ENCODE data around the gene JAGN1. TPM values are rescaled to one million over a fixed set of nuclear protein-coding genes. Genes with fewer than 3 reads are reported as not detected.

Gene JAGN1
- total RNA-seq, 6 experiments from 2014 or later, result 20.5 to 40.6 (median 26.5) TPM

DNA sequence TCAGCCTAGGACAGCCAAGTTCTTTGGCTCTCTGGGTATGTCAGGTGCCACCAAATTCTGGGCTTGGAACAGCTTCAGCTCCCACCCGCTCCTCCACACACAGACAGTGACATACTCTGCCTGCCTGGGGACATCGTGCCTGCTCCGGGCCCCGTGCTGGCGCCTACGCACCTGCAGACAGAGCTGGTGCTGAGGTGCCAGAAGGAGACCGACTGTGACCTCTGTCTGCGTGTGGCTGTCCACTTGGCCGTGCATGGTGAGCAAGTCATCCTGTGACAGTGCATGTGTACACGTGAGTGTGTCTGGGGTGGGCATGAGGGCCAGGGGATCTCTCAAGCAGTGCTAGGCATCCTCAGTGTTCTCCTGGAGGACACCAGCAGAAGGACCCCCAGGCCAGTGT, 27.4 kb downstream of the JAGN1 start:
- Histone ChIP-seq H3K4me3 (peak overlapping the region in 2 of 3 donors; percentile 72 to 73), H3K4me1 (peaks cover 0 to 44% (median 19%) of the 10 kb centered on the region in 4 donors), H3K9me3 (no peaks in the 10 kb centered on the region), H3K27ac (peak overlapping the region in 2 of 3 donors; percentile 75 to 87), H3K27me3 (no peaks in the 10 kb centered on the region), H3K36me3 (no peaks in the 10 kb centered on the region)
- ATAC-seq, result peak in 3 of 4 donors; percentile 4 to 11 (median 6)
- TF ChIP-seq, protein P1, sequence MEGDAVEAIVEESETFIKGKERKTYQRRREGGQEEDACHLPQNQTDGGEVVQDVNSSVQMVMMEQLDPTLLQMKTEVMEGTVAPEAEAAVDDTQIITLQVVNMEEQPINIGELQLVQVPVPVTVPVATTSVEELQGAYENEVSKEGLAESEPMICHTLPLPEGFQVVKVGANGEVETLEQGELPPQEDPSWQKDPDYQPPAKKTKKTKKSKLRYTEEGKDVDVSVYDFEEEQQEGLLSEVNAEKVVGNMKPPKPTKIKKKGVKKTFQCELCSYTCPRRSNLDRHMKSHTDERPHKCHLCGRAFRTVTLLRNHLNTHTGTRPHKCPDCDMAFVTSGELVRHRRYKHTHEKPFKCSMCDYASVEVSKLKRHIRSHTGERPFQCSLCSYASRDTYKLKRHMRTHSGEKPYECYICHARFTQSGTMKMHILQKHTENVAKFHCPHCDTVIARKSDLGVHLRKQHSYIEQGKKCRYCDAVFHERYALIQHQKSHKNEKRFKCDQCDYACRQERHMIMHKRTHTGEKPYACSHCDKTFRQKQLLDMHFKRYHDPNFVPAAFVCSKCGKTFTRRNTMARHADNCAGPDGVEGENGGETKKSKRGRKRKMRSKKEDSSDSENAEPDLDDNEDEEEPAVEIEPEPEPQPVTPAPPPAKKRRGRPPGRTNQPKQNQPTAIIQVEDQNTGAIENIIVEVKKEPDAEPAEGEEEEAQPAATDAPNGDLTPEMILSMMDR (IDR thresholded peaks at IDR 0.05), result no peak
- no peak for TF ChIP-seq POLR2A (IDR thresholded peaks at IDR 0.05)
- intact Hi-C loops (cut with DNase I), result no loop called here
- DNase-seq, result peak in 2 of 3 donors; percentile 59 to 62
- WGBS (ENCODE audit: insufficient coverage, low coverage, low lambda C conversion rate, missing lambda C conversion rate), result no CpG with 5 or more reads among the region's 10 CpGs

DNA sequence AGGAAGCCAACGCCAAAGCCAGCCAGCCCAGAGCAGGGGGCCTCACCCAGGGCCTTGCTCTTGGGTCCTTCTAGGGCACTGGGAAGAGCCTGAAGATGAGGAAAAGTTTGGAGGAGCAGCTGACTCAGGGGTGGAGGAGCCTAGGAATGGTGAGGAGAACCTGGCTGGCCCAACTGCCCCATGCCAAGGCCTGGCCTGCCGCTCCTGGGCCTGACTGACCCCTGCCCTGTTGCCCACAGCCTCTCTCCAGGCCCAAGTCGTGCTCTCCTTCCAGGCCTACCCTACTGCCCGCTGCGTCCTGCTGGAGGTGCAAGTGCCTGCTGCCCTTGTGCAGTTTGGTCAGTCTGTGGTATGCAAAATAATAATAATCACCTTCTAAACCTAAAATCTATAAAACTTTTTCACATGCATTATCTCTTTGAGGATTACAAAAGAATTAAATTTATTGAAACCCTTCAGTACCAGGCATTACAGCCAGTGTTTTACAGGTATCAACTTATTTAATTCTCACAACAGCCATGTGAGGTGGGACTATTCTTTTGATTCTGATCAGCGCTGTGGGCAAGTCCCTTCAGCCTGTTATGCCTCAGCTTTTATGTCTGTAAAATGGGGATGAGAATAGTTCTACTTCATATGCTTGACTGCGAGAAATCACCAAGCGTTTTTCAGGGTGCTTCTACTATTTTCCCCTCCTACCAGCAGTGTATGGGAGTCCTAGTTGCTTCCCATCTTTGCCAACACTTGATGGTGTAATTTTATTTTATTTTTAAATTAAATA, 28.0 kb downstream of the JAGN1 start:
- DNase-seq (no peak), ATAC-seq (no peak)
- TF ChIP-seq, protein P1 (IDR thresholded peaks at IDR 0.05), result no peak
- TF ChIP-seq POLR2A (IDR thresholded peaks at IDR 0.05), result no peak
- Histone ChIP-seq H3K36me3 (no peaks in the 10 kb centered on the region), H3K27me3 (no peaks in the 10 kb centered on the region), H3K9me3 (no peaks in the 10 kb centered on the region), H3K27ac (no peak overlapping the region), H3K4me1 (peaks cover 0 to 38% (median 16%) of the 10 kb centered on the region in 4 donors), H3K4me3 (peak overlapping the region in 2 of 3 donors; percentile 72 to 73)
- WGBS (ENCODE audit: insufficient coverage, low coverage, low lambda C conversion rate, missing lambda C conversion rate), result 80% methylated on average over 3 of the region's 8 CpGs
- intact Hi-C loops (cut with DNase I), result no loop called here

DNA sequence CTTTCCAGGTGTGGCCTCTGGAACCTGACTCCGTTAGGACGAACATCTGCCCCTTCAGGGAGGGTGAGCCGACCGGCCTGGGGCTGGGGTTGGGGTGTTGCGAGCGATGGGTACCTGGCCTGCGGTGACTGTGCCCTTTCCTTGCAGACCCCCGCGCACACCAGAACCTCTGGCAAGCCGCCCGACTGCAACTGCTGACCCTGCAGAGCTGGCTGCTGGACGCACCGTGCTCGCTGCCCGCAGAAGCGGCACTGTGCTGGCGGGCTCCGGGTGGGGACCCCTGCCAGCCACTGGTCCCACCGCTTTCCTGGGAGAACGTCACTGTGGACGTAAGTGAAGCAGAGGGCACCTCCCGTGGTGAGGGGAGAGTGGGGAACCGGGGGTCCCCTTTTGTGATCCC, 37.7 kb downstream of the JAGN1 start:
- no peaks in the 10 kb centered on the region for H3K9me3 ChIP-seq
- H3K4me1 ChIP-seq, result peaks cover 0 to 9% (median 2%) of the 10 kb centered on the region in 4 donors
- H3K36me3 ChIP-seq, result peaks cover 0 to 12% (median 0%) of the 10 kb centered on the region in 4 donors
- H3K4me3 ChIP-seq, result no peak overlapping the region
- intact Hi-C loops (cut with DNase I), result loop anchor here in 1 of 2 donors (10.0 kb wide), 1 partner anchor 73 kb away; no protein-coding TSS in a partner anchor
- ATAC-seq (no peak), DNase-seq (no peak)
- no peaks in the 10 kb centered on the region for H3K27me3 ChIP-seq
- TF ChIP-seq, protein P1 (IDR thresholded peaks at IDR 0.05), result no peak
- TF ChIP-seq POLR2A (IDR thresholded peaks at IDR 0.05), result no peak
- H3K27ac ChIP-seq, result no peak overlapping the region
- WGBS (ENCODE audit: insufficient coverage, low coverage, low lambda C conversion rate, missing lambda C conversion rate), result no CpG with 5 or more reads among the region's 23 CpGs

DNA sequence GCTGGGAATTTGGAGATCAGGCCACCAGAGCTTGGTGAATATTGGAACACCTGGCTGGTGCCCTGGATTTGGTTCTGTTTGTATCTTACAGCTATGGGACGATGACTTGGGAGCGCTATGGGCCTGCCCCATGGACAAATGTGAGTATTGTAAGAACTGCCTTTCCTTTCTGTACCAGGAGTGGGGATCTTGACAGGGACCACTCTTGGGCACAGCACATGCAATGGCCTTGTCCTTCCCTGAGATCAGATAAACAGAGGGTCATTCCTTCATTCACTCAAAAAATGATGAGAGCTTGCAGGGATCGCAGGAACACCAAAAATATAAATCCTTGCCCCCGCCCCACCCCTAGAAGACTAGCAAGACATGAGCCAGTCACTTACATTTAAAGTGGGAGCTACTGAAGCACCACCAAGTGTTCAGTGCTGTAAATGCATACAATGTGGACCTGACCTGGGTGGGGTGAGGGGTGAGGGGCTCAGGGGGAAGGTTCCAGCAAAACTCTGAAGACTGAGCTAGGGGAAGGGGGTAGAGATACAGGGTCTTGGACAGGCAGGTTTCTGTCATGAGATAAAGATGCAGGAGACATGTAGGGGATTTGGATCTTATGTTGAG, 40.5 kb downstream of the JAGN1 start:
- ATAC-seq, result no peak
- 90% methylated on average over 2 of the region's 4 CpGs for whole genome bisulfite sequencing (ENCODE audit: insufficient coverage, low coverage, low lambda C conversion rate, missing lambda C conversion rate)
- H3K27ac ChIP-seq, result no peak overlapping the region
- H3K4me1 ChIP-seq, result peaks cover 0 to 25% (median 7%) of the 10 kb centered on the region in 4 donors
- no peaks in the 10 kb centered on the region for H3K27me3 ChIP-seq
- intact Hi-C loops (cut with DNase I), result loop anchor here in 1 of 2 donors (10.0 kb wide), 1 partner anchor 294 kb away; no protein-coding TSS in a partner anchor
- no peaks in the 10 kb centered on the region for H3K9me3 ChIP-seq
- no peak for DNase-seq
- H3K36me3 ChIP-seq, result peaks cover 0 to 12% (median 0%) of the 10 kb centered on the region in 4 donors
- TF ChIP-seq, protein P1 (IDR thresholded peaks at IDR 0.05), result peak in 3 of 4 donors; percentile 14 to 20 (median 15)
- TF ChIP-seq POLR2A (IDR thresholded peaks at IDR 0.05), result no peak
- H3K4me3 ChIP-seq, result no peak overlapping the region
